Fibroblast of peridontal ligament (primary cell): ENCODE measurements around the gene TRIM7.
"Not testable (repeated sequence)": the region's sequence is repeated elsewhere in the genome, so short reads cannot be mapped to it uniquely, and the experiment has no call there.

Source experiments
- DNase-seq: peaks from one replicate; pipeline ENCODE4 v3.0.0-alpha.2; 2010; ENCODE audit errors: extremely low read depth

Gene TRIM7

GRCh38 chr5:181192337-181193046 lies 12.5 kb downstream of the TRIM7 start:
- DNase-seq, result no peak

- DNase-seq, result peak; percentile 95
Observed at GRCh38 chr5:181191526-181192336, 13.3 kb downstream of the TRIM7 start.

GRCh38 chr5:181190711-181191525 lies 14.1 kb downstream of the TRIM7 start:
- DNase-seq, result no peak

GRCh38 chr5:181189962-181190710 lies 14.9 kb downstream of the TRIM7 start:
- DNase-seq, result no peak

- no peak for DNase-seq
Observed at GRCh38 chr5:181189363-181189961, 15.5 kb downstream of the TRIM7 start.

GRCh38 chr5:181188700-181189362 lies 16.2 kb downstream of the TRIM7 start:
- DNase-seq, result peak; percentile 81

GRCh38 chr5:181187500-181188213 lies 17.3 kb downstream of the TRIM7 start:
- DNase-seq, result peak; percentile 85

GRCh38 chr5:181186986-181187499 lies 18.0 kb downstream of the TRIM7 start:
- DNase-seq, result no peak

GRCh38 chr5:181186022-181186421 lies 19.0 kb downstream of the TRIM7 start:
- DNase-seq, result no peak

- DNase-seq, result no peak
Observed at GRCh38 chr5:181185560-181185959, 19.4 kb downstream of the TRIM7 start.

- no peak for DNase-seq
Observed at GRCh38 chr5:181184845-181185216, 20.2 kb downstream of the TRIM7 start.

- DNase-seq, result no peak
Observed at GRCh38 chr5:181182651-181183050, 22.3 kb downstream of the TRIM7 start.

- DNase-seq, result peak; percentile 63
Observed at GRCh38 chr5:181181650-181182565, 23.1 kb downstream of the TRIM7 start.

- not testable (repeated sequence) for DNase-seq
Observed at GRCh38 chr5:181177559-181177958, 27.4 kb downstream of the TRIM7 start.

GRCh38 chr5:181176254-181176952 lies 28.6 kb downstream of the TRIM7 start:
- DNase-seq, result no peak

GRCh38 chr5:181173420-181174342 lies 31.3 kb downstream of the TRIM7 start:
- DNase-seq, result no peak

- DNase-seq, result no peak
Observed at GRCh38 chr5:181173027-181173419, 32.0 kb downstream of the TRIM7 start.
